HG02623 (cell line): Measurements from ENCODE around the gene SLC2A9.

Experiments used
- ATAC-seq: cut with Tn5 transposase; IDR thresholded peaks from one replicate; pipeline ENCODE4 v1.9.1; 2021; ENCODE audit warnings: moderate library complexity; ENCODE audit not compliant: unreplicated experiment

The SLC2A9 gene

DNA sequence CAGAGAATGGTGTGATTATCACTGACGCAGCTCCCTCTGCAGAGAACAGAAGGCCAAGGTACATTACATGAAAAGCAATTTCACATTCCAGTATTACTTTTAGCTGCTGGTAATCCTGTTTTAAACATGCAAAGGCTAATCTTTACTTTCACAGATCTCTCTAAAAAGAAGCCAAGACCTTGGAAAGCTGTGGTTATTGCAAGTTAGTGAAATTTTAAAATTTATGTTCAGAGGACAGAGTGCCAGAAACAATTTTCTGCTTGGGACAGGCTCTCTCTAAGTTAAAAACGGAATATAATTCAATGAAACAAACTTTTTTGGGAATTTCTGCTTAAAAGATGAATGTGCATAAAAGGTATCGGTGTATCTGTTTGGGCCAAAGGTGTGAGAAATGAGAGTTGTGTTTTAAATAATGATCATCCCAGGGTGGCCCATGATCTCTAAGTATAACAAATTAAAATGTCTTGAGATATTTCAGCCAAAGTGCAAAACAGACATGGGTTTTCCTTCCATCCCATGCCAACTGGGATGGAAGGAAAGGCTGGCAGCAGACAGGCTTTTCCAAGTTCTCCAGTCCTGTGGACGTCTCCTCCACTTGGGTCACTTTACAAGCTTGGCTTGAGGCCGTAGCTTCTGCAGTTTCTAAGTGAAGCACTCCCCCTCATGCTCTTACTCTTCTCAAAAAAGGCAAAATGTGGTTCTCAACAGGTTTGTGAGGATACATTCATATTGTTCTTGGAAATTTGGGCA is 121.8 kb downstream of the SLC2A9 start:
- ATAC-seq = no peak

DNA sequence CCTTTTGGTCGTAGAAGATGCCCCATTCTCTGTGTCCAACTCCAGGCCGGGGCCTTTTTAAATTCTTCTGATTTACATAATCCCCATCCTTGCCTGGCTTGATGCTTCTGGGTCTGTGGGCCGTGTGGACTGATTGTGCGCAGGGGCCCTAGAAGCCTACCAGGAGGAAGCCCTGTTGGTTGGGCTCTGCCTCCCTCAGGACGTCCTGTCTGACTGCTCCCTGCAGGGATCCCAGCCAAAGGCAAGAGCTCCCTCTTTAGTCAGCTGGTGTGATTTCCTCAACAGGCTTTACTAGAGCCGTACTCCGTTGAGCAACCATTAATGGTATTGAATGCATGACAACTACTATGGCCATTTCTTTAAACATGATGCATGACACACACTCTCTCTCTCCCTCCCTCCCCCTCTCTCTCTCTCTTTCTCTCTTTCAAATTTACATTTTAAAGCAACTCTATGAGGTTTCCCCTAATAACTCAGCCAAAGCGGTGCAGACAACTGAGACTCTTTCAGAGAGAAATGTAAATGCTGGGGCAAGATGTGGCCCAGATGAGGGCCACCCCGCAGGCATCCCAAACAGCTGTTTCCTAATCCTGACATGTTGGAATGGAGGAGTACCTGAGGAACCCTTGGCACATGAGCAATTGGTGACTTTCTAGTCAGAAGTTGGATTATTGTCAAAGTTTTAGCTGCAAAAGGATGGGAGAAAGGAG is 122.5 kb downstream of the SLC2A9 start:
- no peak for ATAC-seq

DNA sequence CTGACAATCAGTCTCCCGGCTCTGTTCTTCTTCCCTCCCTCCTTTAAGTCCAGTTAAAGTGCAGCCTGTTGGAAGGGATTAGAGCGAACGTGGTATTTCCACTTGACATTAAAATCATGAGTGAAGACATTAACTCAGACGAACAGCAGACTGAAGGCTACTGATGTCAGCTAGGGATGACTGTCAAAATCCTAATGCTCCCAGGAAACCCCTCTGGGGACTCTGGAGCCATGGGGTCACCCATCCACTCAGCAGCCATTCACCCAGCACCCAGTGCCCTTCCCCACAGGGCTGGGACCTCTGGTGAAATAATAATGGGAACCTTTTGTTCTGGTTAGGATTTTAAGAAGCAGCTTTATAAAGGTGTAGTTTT is 126.0 kb downstream of the SLC2A9 start:
- ATAC-seq = no peak

DNA sequence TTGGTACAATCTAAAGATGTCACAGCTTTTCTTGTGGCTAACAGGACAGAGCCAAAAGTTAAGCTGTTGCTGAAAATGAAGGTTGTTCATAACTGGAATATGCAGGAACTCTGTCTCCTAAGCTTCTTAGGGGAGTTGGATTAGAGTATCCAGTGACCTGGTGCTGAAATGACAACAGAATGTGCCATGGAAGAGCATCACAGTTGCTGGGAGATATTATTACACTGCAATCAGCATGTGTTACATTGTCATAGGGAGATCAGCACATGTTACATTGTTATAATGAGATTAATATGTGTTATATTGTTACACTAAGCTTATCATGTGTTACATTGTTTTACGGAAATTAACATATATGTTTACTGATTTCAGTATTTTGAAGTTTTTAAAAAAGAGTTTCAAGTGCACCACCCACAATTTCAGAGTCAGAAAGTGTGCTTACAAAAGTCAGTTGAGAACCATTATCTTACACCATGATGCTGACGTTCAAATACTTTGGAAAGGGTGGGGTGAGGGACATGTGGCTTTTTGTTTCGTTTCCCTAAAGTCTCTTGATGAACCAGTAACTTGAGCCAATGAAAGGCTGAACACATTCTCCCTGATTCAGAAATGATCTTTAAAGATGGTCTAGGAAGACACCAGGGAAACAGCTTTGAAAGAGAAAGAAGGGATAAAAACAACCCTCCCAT is 126.5 kb downstream of the SLC2A9 start:
- no peak for ATAC-seq

DNA sequence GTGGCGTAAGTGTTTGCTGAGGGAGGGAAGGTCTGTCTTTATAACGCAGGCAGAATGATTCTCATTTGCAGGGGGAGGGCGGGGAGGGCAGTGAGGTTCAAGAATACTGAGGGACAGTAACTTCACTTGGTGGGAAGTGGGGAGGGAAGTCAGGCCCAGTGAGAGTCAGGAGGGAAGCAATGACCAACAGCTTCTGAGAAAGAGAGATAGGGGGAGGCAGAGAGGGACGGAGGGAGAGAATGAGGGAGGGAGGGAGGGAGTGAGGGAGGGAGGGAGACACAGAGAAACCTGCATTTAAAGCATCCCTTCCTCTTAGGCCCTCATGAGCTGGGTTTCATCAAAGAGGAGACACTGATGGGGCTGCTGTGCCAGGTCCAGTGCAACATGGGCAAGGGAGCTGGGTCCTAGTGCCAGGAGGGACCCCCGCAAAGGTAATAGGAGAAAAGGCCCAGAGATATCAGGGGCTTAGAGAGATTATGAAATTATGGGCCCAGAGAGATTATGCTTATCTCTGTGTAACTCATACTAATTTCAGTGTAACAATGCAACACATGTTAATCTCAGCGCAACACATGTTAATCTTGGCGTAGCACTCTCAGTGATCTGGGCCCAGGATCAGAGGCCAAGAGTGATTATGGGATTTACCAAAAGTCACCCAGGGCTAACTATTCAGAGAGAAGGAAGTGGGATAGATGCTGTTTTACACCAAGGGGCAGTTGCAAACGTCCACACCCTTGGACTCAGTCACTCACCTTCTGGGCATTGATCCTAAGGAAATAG is 127.8 kb downstream of the SLC2A9 start:
- ATAC-seq = no peak

DNA sequence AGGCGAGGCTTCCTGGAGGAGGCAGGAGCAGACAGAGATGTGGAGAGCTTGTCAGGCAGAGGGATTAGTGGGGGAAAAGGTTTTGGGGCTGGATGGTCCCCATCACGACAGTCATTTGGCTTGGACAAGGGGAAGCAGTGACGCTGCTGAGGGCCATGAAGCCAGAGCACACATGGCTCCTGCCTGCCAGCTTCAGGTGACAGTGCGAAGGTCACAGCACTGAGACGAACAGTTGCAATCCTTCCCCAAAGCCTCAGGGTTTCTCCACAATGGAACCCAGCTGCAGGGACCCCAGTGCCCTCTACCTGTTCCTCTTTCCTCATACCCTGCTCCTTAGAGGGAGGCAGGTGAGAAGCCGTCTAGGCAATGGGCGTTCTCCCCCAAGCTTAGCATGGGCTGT is 129.6 kb downstream of the SLC2A9 start:
- ATAC-seq = no peak

DNA sequence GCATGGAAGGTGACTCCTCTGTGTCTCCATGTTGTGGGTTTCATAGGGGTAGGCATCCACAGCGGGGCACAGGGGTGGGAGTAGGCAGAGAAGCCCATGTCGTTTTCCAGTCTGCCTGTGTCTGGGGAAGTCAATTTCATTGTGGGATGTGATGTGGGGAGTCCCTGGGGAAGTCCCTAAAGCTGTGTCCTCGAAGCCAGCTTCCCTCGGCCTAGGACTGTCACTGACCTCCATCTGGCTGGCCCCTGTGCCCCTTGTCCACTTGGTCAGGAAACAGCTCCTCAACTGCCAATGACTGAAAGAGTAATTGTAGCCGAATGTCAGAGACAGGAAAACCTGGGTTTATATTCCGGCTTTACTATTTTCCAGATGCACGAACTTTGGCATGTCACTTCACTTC is 130.2 kb downstream of the SLC2A9 start:
- no peak for ATAC-seq

DNA sequence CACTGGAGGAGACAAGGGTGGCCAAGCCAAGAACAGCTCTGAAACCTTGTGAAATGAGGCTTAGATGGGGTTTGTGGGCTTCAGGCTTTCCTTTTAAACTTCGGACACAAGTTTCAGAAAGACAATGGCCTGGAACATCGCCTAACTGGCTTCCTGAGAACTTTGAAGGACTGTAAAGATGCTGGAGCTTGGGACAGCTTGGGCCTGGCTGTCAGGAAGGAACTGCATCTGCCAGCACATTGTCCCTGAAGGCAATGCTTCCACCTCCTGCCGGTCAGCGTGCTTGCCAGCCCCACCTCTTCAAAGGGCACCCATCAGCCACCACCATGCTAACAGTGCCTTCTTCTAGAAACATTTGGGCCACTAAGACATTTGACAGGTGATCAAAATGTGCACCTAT is 132.0 kb downstream of the SLC2A9 start:
- no peak for ATAC-seq

DNA sequence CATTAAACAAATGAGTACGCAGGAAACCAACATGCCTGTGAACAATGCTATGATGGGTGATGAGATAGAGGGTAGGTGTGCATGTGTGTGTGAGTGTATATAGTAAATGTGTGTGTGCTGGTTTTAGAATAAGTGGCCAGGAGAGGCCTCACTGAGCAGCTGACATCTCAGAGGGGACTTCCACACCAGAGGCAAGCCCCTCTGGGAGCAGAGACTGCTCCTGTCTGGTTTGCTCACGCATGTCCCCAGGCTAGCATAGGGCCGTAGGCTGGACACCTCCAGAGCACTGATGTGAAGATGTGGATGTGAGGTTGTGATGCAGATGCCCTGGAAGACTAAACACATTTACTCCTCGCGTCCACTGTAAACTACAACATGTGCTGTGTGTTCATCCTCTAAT is 135.3 kb downstream of the SLC2A9 start:
- ATAC-seq = no peak

DNA sequence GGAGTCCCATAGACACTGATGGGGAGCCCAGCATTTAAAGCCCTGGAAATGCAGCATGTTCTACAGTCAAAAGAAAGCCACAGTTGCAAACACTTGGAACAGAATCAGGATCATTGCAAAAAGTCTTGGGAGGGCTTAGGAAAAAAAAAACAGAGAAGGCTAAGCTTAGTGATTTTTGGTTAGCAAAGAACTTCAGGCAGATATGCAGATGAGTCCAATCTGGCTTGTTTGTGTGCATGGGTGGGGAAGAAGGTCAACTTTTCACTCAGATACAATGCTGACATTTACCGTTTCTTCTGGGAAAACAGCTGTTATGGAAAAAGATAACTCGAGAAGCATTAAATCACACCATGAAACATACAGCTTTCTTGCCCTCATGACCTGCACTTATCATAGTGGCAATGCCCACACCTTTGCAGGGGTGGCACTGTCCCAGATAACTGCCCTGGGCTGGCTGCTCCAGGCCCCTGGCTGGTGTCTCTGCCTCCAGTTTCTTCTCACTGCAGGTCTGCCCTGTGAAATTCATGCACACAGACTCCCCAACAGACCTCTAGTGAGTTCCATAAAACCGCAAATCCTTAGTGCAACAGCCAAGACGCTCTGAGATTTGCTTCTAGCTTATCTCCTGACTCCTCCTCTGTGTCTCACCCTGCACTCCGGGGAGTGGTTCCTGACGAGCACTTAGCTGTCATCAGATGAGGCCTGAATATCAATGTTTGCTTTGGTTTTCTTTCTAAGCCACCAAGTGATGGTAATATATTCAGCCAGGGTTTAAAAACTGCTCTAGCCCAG is 140.7 kb downstream of the SLC2A9 start:
- ATAC-seq = no peak

DNA sequence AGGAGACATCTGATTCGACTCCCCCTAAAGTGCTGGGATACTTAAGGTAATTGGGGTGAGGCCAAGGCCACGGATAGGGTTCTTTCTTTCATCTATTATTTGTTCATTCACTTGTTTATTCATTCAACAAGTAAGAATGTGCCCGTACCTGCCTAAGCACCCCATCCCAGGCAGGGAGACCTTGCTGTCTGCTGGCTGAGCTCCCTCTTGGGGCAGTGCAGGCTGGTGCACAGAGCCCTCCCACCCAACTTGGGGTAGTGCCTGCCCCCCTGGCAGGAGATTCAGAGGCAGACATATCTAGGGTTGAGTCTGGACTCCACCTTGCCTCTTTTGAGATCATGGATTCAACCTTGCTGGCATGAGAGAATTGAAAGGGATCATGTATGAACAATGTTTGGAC is 144.2 kb downstream of the SLC2A9 start:
- no peak for ATAC-seq

DNA sequence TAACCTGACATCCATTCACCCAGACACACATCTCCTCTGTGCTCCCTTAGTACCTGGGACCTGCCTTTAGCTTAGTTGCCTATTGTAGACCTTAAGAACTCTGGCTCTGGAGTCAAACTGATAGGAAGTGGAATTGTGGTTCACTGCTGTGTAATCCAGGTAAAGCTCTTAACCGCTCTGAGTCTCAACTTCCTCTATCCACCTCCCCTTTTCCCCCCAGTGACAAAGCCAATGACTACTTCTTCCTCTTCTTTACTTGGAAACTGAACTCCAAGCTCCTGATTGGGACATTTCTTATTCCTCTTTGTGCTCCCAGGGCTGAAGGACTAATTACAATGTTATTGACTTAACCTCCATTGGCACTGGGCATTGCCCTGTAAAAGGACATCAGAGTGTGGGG is 145.8 kb downstream of the SLC2A9 start:
- ATAC-seq = no peak

DNA sequence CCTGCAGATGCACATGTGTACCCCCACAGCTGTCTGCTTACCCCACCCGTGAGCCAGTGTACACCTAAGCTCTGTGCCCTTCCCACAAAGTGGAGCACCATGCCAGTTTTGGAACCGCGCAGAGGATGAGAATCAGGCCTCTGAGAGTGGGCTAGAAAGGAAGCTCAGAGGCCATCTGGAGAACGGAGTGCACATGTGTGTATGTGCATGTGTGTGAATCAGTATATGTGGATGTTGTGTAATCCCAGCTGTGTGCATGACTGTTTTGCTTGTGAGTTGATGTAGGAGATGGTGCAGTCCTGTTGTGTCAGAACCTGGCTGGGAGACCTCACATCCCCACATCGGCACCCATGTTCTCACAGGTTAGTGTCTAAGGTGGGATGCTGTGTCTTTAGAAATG is 146.9 kb downstream of the SLC2A9 start:
- ATAC-seq = no peak

DNA sequence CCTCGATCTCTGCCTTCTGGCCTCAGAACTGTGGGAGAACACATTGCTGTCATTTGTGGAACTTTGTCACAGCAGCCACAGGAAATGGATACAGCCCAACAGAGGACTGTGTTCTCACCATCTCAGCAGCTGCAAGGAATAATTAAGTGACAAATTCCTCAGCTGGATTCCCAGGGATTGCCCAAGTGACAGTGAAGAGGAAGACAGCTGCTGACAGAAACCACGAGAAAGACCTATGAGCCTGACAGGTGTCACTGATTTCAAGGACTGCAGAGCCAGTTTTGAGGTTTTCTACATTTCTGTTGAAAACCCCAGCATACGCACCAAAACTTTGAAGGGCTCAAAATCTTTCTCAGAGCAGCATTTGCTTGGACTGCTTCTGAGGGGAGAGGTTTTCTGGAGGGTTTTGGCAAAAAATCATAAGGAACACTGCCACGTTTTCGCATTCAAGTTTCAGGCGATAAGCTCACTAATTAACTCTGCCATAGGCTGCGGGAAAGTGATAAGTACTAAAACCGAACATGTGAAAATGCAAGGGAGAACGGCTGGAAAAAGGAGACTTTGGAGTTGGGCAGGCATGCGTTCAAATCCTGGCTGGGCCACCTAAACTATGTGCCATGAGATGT is 151.0 kb downstream of the SLC2A9 start:
- no peak for ATAC-seq

DNA sequence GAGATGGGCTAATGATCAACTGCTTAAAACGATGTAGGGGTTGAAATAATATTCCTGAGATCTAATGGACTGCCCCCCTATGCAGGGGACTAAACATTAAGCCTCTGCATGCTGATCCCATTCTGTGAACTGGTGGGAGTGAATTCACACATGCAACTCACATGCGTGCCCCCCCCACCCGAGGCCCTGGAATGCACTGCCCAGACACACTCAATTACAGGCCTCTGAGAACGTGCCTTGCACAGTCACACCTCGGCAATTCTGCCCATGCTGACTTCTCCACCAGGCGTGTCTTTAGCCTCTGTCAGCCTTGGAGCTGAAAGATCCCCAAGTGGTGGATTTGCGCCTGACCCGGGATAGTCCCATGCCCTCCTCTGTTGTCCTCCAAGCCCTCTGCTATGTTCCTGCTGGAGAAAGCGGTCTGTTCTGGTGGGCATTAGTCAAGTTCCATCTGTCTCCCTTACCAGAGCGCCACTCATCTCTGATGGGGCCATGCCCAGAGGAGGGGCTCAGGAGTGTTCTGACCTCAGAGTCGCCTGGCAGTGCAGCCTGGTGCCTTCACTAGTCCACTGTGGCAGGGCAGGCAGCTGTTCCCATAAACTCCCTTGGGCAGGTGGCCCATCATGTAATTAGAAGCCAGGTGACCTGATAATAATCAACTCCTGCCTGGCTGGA is 153.4 kb downstream of the SLC2A9 start:
- no peak for ATAC-seq

DNA sequence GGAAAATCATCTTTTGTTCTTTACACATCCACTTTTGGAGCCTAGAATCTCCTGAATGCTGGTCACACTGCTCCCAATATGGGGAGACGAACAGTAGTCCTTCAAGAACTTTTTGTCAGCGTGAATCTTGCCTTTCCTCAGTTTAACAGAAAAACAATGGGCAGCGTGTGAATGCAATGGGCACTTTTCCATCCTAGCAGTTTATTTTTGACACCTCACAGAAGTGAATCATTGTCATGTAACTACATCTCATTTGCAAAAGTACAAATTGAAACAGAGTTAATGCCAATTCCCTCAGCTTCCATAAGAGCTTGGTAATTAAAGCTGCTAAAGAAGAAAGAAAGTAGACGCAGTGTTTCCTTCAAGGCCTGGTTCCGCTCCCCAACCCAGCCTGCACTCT is 154.4 kb downstream of the SLC2A9 start:
- ATAC-seq = no peak

DNA sequence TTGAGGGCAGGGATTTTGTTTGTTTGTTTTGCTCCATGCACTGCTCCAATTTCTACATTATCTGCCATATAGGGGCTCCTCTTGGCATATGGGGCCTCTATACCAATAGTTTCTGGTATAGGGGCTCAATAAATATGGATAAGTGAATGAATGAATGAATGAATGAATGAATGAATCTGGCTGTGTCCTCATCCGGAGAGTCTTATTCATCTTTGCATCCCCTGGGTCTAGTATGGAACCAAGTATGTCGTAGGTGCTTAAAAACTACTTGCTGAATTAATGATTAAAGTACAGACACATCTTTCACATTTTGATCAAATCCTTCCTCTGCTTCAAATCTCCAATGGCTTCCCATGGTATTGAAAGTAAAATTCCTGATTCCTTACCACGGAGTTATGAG is 159.7 kb downstream of the SLC2A9 start:
- ATAC-seq = no peak

DNA sequence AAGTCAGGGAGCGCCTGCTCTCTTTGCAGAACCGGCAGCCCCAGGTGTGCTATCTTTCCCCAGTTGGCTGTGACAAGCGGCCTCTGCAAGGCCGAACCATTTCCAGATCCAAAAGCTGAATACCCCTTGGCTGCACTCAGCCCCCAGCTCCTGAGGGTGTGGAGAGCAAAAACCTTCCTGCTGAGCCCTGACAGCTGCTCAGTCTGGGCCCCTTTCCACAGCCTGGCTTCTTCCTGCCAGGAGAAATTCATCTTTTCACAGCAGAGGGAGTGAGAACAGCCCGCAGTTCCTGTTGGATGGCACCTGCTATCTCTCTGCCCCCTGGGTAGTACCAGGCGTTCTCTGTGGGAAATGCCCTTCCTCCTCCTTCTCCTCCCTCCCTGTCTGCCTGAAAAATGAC is 161.5 kb downstream of the SLC2A9 start:
- ATAC-seq = no peak

DNA sequence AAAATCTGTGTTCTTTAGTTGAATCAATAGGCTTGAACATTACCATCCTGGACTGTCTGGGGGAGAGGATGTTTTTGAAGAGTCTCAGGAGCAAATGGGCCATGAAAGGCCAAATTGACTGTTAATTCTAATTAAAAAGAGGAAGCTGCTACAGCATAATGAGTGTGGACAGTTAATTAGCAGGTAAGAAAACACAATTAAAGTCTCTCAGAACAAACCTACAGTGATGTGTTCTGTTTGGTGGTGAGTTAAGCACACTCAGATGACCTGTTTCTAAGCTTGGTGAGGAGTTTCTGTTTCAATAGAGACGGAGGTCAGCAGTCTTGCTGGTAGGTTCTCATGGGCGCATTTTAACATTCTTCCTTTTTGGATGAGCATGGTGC is 171.8 kb downstream of the SLC2A9 start:
- ATAC-seq = no peak
